Endothelial cell (in vitro differentiated cells): ENCODE data around the gene NDST3. TPM values are rescaled to one million over a fixed set of nuclear protein-coding genes. Genes with fewer than 3 reads are reported as not detected.

Experiments
- DNase-seq: peaks from one replicate; pipeline ENCODE4 v3.0.0; 2021; ENCODE audit warnings: low spot score
- H3K27ac Mint-ChIP-seq: one replicate; pipeline ENCODE4 v1.8.0; 2021; ENCODE audit warnings: mixed read lengths, inconsistent platforms; ENCODE audit not compliant: unreplicated experiment
- H3K27me3 Mint-ChIP-seq: one replicate; pipeline ENCODE4 v1.8.0; 2021; ENCODE audit warnings: mild to moderate bottlenecking, moderate library complexity, mixed read lengths, inconsistent platforms; ENCODE audit not compliant: unreplicated experiment
- H3K36me3 Mint-ChIP-seq: one replicate; pipeline ENCODE4 v1.8.0; 2021; ENCODE audit warnings: mild to moderate bottlenecking, low read depth, mixed read lengths, inconsistent platforms; ENCODE audit not compliant: unreplicated experiment
- H3K4me1 Mint-ChIP-seq: one replicate; pipeline ENCODE4 v1.8.0; 2021; ENCODE audit warnings: mild to moderate bottlenecking, mixed read lengths, inconsistent platforms; ENCODE audit not compliant: unreplicated experiment
- H3K4me3 Mint-ChIP-seq: one replicate; pipeline ENCODE4 v1.8.0; 2021; ENCODE audit warnings: mild to moderate bottlenecking, mixed read lengths, inconsistent platforms; ENCODE audit not compliant: unreplicated experiment
- H3K9me3 Mint-ChIP-seq: one replicate; pipeline ENCODE4 v1.8.0; 2021; ENCODE audit warnings: mixed read lengths, inconsistent platforms; ENCODE audit not compliant: unreplicated experiment
- CTCF ChIP-seq: fragments of 200-600 bp; sonication (generic); IDR thresholded peaks from one replicate; pipeline ENCODE4 v1.5.0; 2021; ENCODE audit warnings: antibody characterized with exemption; ENCODE audit not compliant: unreplicated experiment
- long read RNA-seq: library from polyadenylated mRNA; unstranded; transcript quantifications from one replicate; pipeline ENCODE4 v2.0.0, GENCODE V29; 2020; ENCODE audit not compliant: unreplicated experiment
- total RNA-seq: library from RNA; stranded (reverse); fragmentation: NEBNext Ultra II Directional; extraction: Animal tissue kit (Norgen Biotek cat#: 25700); gene quantifications from one replicate; pipeline ENCODE4 v1.2.1, GENCODE V29; 2021; ENCODE audit not compliant: unreplicated experiment

NDST3 gene
- total RNA-seq: 11.9 TPM
- long read RNA-seq, partial matches to known transcripts: 3 of 7 reads
- long read RNA-seq, other reads (novel, unspliced or antisense): 1 of 7 reads

- Mint-ChIP-seq H3K4me1 (no peaks in the 10 kb centered on the region), H3K27ac (no peak within 1 kb of the TSS), H3K4me3 (peak within 1 kb of the TSS; percentile 89), H3K36me3 (no peaks in the 10 kb centered on the region), H3K27me3 (no peaks in the 10 kb centered on the region), H3K9me3 (no peaks in the 10 kb centered on the region)
- TF ChIP-seq CTCF: peak; percentile 22
- peak; percentile 70 for DNase-seq
These were observed at the start of gene NDST3 for GRCh38 chr4:118034053-118034785. NDST3 (plus strand) TSS chr4:118034486; CDS start chr4:118053911, 19,425 bp downstream.

DNA sequence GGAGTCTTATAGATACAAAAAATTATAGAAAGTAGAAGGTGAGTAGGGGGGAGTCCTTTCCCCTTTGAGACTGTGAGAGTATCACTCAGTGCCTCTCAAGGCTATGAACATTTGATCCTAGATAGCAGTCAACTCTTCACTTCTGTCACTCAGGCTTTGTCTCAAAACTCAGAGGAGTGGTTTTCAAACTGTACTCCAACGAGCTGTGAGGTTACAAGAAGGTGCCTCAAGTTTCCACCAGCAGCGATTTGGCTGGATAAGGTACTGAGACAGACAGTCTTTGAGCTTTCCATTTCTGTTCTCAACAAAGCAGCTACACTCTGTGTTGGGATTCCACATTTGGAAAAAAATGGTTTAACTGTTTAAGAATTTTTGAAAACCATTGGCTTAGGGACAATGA lies 48.0 kb upstream of the NDST3 start:
- DNase-seq: no peak
- no peaks in the 10 kb centered on the region for H3K27me3 Mint-ChIP-seq
- no peak for TF ChIP-seq CTCF
- no peaks in the 10 kb centered on the region for H3K36me3 Mint-ChIP-seq
- H3K4me3 Mint-ChIP-seq: no peak overlapping the region
- H3K9me3 Mint-ChIP-seq: no peaks in the 10 kb centered on the region
- no peak overlapping the region for H3K27ac Mint-ChIP-seq
- H3K4me1 Mint-ChIP-seq: peaks cover 36% of the 10 kb centered on the region

DNA sequence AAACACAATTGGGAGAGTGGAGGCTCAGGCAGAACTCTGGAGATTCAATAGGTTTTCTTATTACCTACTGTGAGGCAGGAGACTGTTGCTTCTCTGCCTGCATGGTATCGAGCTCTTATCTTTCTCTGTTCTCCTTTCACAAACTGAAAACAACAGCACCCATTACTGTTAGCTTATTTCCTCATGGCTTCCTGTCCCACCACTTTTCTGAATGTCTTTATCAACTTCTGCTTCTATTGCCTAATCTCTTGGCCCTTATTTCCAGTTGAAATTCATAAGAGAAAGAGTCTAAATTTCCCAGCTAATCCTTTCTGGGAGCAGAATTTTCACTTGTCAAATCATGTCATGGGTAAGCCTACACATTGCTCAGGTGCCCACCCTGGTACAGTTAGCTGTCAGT lies 46.8 kb upstream of the NDST3 start:
- Mint-ChIP-seq H3K27ac (peak overlapping the region; percentile 67), H3K27me3 (no peaks in the 10 kb centered on the region), H3K4me3 (no peak overlapping the region), H3K4me1 (peaks cover 36% of the 10 kb centered on the region), H3K36me3 (no peaks in the 10 kb centered on the region), H3K9me3 (no peaks in the 10 kb centered on the region)
- no peak for TF ChIP-seq CTCF
- DNase-seq: no peak

DNA sequence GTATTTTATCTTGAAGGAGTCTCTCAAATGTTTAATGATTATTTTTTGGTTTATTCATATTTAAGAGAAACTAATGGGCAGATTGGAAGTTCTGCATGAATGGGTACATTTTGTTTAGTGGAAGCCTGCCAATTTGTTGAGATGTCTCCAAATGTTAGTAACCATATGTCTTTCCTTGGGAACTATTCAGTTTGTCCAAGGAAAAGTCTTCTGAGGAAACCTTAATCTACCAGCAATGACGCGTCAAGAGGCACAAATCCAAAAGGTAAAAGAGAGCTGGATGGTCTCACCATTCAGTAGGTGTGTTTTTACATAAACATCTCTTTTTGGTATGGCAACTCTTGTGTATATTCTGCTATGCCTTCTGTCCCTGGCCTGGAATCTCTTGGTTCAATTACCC lies 37.4 kb upstream of the NDST3 start:
- Mint-ChIP-seq H3K4me3 (no peak overlapping the region), H3K27ac (no peak overlapping the region), H3K9me3 (no peaks in the 10 kb centered on the region), H3K4me1 (no peaks in the 10 kb centered on the region), H3K27me3 (peaks cover 1% of the 10 kb centered on the region), H3K36me3 (no peaks in the 10 kb centered on the region)
- TF ChIP-seq CTCF: no peak
- DNase-seq: no peak

GRCh38 chr4:118004088-118004487 lies 30.2 kb upstream of the NDST3 start:
- no peak for TF ChIP-seq CTCF
- Mint-ChIP-seq H3K4me3 (no peak overlapping the region), H3K27me3 (peaks cover 1% of the 10 kb centered on the region), H3K9me3 (no peaks in the 10 kb centered on the region), H3K4me1 (no peaks in the 10 kb centered on the region), H3K27ac (no peak overlapping the region), H3K36me3 (no peaks in the 10 kb centered on the region)
- no peak for DNase-seq
